Measurements from ENCODE around the gene SAXO1. TPM values are rescaled to one million over a fixed set of nuclear protein-coding genes. Genes with fewer than 3 reads are reported as not detected.
"Not testable (repeated sequence)": the region's sequence is repeated elsewhere in the genome, so short reads cannot be mapped to it uniquely, and the experiment has no call there.

The SAXO1 gene, protein sequence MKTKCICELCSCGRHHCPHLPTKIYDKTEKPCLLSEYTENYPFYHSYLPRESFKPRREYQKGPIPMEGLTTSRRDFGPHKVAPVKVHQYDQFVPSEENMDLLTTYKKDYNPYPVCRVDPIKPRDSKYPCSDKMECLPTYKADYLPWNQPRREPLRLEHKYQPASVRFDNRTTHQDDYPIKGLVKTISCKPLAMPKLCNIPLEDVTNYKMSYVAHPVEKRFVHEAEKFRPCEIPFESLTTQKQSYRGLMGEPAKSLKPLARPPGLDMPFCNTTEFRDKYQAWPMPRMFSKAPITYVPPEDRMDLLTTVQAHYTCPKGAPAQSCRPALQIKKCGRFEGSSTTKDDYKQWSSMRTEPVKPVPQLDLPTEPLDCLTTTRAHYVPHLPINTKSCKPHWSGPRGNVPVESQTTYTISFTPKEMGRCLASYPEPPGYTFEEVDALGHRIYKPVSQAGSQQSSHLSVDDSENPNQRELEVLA
- polyA plus RNA-seq (ENCODE audit: insufficient read depth in 1 of 5, insufficient read length in 5 of 5, low replicate concordance in 1 of 5): under 1 TPM; 0.18 to 0.31 (median 0.22) TPM
- long read RNA-seq, donor 1: 0 reads
- long read RNA-seq, donor 2: 0 reads
- long read RNA-seq, donor 3: 0 reads
- long read RNA-seq, donor 4: 0 reads
- long read RNA-seq, donor 5: 0 reads
- long read RNA-seq, donor 6: 0 reads
- long read RNA-seq, donor 7: 0 reads
- long read RNA-seq, donor 8: 0 reads

DNA sequence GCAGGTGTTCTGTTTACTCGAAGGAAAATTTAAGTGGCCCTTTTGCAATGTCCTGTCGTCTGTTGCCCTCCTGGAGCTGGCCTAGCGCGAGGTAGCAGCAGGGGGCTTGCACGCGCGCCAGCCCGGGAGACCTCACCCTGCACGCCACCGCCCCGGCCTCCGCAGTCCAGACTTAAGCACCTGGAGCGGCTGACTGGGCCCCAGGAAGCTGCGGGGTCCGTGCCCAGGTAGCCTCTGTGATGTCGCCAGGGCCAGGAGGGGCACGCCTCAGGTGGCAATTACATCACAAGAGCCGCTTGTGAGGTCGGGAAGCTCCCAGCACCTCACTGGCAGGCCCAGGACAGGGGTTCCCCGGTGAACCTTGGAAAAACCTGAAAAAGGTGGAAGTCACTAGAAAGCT lies at the start of gene SAXO1:
TSS of gene SAXO1 (minus strand) at position 195 of the 400 bp plus-strand sequence. CDS start 301 bp downstream, outside the sequence.
- DNase-seq: no peak

DNA sequence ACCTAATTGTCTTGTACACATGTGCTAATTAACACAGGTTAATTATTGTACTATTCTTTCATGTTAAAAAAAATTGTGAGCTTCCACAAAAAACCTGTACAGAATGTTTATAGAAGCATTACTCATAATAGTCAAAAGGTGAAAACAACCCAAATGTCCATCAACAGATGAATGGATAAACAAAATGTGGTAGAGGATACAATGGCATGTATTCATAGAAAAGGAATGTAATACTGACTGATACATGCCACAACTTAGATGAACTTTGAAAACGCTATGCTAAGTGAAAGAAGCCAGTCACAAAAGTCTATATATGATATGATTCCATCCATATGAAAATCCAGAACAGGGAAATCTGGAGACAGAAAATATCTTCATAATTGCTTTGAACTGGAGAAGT lies 41.8 kb upstream of the SAXO1 start:
- no peak for DNase-seq

DNA sequence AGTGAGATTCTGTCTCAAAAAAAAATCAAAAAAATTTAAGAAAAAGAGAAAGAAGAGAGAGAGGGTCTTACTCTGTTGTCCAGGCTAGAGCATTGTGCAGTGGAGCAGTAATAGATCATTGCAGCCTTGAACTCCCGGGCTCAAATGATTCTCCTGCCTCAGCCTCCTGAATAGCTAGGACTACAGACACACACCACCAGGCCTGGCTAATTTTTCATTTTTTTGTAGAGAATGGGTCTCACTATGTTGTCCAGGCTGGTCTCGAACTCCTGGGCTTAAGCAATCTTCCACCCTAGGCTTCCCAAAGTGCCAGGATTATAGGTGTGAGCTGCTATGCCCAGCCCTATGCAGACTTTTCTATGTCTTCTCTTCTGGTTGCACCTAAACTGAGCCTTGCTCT lies 41.2 kb upstream of the SAXO1 start:
- DNase-seq: no peak

DNA sequence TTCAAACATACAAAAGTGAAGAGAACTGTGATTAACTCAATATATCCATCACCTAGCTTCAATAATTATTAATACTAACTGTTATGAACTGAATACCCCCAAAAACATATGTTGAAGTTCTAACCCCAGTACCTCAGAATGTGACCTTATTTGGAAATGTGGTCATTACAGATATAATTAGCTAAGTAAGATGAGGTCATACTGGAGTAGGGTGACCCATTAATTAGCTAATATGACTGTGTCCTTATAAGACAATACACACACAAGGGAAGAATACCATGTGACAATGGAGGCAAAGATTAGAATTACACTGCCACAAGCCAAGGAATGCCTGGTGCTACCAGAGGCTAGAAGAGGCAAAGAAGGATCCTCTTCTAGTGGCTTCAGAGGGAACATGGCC lies 24.0 kb upstream of the SAXO1 start:
- DNase-seq: no peak

DNA sequence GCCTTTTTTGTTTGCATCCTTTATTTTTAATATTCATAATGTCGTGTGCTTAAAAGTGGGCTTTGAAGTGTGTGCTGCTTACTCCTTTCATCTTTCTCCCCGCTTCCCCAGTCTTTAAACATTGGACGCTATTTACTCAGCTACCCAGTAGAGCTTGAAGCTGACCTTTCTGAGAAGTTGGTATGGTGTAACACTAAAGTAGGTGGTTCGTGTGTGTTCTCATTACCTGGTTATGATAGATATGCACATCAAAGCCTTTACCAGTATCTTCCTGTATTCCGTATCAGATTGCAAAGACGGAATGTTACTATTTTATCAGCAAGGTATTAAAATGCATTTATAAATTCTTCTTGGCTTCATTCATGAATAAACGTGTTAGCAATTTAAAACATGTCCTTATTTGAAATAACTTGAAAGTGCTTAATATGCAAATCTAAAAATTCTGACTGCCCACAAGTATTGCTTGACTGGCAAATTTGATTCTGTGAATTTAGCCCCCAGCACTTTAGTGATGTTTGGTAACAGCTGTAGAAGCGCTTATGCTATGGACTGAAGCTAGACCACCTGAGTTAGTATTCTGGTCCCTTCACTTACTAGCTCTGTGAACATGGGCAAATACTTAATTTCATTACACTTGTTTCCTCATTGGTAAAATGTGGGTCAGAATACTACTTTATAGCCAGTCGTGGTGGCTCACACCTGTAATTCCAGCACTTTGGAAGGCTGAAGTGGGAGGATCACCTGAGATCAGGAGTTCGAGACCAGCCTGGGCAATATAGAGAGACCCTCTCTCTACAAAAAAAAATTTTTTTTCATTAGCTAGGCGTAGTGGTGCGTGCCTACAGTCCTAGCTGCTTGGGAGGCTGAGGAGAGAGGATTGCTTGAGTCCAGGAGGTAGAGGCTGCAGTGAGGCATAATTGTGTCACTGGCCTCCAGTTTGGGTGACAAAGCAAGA lies 17.9 kb upstream of the SAXO1 start:
- DNase-seq: peak in 1 of 2 donors; percentile 9

DNA sequence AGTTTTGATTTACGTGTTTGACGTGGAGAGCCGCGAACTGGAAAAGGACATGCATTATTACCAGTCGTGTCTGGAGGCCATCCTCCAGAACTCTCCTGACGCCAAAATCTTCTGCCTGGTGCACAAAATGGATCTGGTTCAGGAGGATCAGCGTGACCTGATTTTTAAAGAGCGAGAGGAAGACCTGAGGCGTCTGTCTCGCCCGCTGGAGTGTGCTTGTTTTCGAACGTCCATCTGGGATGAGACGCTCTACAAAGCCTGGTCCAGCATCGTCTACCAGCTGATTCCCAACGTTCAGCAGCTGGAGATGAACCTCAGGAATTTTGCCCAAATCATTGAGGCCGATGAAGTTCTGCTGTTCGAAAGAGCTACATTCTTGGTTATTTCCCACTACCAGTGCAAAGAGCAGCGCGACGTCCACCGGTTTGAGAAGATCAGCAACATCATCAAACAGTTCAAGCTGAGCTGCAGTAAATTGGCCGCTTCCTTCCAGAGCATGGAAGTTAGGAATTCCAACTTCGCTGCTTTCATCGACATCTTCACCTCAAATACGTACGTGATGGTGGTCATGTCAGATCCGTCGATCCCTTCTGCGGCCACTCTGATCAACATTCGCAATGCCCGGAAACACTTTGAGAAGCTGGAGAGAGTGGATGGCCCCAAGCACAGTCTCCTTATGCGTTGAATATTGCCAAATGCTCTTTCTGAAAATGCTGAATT lies 17.1 kb upstream of the SAXO1 start:
- peak; percentile 14 to 28 for DNase-seq

DNA sequence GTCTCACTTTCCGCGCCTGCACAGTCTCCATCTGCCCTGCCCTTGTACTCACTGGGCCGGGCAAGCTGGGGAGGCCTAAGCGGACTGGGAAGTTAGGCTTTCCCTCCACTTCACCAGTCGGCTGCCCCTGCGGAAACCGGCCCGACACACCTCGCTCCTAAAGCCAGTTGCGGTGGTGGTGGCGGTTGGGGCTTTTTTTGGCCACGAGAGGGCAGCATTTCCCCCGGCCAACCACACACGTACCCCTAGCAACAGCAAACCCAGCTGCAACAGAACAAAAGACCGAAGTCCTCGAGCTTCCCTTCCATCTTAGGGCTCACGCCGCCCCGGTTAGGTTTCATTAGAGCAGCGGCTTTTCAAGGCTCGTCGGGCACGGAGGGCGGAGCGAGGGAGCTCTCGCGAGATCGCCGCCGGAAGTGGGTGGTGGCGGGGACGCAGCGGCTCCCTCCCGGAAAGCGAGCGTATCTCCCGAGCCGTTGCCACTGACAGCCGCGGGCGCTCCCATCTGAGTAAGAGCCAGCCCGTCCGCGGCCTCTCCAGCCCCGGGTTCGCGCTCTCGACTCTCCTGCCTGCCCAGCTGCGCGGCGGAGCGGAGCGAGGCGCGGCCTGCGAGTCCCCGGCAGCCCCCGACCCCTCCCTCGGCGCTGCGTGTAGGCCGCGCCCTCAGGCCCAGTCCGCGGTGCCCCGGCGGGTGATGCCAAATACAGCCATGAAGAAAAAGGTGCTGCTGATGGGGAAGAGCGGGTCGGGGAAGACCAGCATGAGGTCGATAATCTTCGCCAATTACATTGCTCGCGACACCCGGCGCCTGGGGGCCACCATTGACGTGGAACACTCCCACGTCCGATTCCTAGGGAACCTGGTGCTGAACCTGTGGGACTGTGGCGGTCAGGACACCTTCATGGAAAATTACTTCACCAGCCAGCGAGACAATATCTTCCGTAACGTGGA lies 16.2 kb upstream of the SAXO1 start, which contains the start of gene RRAGA:
TSS of gene RRAGA (plus strand) at position 462 of the 951 bp plus-strand sequence. CDS start at position 695, 233 bp downstream.
- peak; percentile 93 to 95 for DNase-seq

DNA sequence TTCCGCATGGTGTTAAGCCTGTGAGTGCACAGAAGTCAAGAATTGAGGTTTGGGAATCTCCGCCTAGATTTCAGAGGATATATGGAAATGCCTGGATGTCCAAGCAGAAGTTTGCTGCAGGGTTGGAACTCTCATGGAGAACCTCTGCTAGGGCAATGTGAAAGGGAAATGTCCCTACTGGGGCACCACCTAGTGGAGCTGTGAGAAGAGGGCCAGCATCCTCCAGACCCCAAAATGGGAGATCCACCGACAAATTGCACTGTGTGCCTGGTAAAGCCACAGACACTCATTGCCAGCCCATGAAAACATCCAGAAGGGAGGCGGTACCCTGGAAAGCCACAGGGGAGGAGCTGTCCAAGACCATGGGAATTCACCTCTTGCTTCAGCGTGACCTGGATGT lies 3.6 kb upstream of the SAXO1 start:
- DNase-seq: no peak

DNA sequence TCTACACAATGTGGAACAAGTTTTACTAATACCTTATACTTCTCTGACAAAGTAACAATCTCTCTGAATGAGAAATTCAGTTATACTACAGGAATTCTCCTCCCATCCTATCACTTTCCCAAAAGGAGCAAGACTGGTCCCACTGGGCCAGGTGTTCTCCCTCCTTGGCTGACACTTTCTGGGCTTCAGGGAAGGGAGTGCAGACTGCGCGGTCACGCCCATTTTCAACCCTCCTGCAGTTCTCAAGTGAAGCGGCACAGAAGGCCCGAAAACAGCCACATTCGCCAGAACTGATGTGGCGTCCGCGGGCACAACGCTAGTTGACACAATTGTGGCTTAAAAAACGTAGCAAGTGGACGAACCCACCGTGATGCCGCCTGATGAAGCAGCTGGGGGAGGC lies 603 bp downstream of the SAXO1 start:
- DNase-seq: no peak

DNA sequence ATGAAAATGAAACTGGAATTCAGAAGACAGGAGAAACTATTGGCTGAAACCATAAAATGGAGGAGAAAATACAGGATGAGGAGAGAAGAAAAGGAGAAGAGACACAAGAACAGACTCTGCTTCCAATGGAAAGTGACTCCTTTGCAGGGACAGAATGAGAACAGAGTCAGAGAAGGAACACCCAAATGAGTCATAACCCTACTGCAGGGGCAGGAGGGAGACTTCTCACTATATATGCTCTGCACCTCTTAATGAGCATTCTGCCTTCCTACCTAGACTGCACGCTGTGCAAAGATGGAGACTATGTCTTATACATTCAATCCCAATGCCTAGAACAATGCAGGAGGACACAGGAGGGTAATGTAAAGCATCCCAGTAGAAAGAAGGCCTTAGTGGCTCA lies 2.1 kb downstream of the SAXO1 start:
- DNase-seq: no peak

DNA sequence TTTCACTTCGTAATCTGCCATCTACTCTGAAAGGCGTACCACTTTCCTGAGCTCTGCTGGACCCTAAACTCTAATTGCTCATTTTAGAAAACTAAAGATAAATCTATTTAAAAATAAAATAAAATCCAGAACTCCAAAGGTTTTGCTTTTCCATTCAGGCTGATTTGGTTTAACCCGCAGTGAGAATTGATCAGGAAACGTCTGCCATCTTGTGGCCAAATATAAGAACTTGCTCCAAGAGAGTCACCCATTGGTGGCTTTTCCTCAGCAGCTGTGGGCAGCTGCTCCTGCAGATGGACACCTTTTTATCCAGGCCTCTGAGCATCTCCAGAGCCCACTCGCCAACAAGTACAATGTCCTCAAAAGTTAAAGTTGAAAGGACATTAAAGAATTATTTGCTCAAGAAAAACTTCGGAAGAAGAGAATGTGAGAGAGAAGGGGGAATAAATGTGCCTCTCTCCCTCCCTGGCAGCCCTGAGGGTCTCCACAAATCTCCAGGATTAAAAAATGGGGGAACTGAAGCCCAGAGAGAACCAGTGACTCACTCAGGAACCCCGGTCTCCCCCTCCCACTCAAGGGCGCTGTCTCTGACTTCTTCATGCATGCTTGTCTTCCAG lies 4.1 kb downstream of the SAXO1 start:
- peak; percentile 66 to 73 for DNase-seq

DNA sequence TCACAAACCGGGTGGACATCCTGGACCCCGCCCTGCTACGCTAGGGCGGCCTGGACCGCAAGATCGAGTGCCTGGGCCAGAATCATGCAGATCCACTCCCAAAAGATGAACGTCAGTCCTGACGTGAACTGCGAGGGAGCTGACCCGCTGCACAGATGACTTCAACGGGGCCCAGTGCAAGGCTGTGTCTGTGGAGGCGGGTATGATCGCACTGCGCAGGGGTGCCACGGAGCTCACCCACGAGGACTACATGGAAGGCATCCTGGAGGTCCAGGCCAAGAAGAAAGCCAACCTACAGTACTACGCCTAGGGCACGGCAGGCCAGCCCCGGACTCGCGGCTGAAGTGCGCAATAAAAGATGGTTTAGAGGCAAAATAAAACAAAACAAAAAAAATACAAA lies 5.2 kb downstream of the SAXO1 start:
- no peak for DNase-seq

DNA sequence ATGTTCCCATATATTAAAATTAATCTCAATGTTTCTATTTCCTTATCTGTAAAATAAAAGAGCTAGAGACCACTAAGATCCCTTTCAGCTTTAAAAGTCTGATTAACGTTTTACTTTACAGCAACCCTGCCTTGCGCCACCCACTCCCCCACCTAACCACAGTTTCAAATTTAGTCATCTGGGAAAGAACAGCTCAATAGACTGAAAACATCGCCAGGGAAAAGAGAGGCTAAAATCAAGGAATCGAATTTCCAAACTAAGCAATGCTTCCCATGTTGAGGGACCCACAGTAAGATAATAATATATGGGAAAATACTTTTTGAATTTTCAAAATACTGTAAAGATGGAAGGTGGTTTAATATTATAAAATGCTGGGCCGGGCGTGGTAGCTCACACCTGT lies 6.6 kb downstream of the SAXO1 start:
- DNase-seq: no peak

DNA sequence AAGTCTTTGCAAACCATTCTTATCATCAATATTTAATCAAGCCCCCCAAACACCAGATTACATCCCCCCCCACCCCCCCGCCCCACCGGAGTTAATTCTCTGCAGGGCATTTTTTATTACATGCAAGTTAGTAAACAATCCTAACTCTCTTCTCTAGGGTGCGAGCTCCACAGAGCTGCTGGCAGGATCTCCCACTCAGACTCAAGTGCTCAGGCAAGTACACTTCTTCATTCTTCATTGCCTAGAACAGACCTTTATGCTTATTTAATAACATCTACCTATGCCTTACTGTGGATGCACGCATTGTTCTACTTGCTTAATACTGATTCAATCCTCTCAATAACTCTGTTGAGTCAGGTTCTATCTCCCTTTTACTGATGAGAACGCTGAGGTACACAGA lies 9.9 kb downstream of the SAXO1 start:
- no peak for DNase-seq

DNA sequence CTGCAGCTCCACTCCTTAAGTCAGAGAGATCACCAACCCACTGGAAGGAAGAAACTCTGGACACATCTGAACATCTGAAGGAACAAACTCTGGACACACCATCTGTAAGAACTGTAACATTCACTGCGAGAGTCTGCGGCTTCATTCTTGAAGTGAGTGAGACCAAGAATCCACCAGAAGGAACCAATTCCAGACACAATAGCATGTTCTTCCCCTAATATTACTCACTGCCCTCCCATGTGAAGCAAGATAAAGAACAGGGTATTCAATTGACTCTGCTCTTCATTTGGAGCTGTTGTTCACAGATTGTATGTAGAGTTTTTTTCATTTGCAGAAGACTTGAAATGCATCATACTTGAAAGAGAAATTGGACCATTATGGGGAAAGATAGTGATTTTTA lies 10.8 kb downstream of the SAXO1 start:
- no peak for DNase-seq

DNA sequence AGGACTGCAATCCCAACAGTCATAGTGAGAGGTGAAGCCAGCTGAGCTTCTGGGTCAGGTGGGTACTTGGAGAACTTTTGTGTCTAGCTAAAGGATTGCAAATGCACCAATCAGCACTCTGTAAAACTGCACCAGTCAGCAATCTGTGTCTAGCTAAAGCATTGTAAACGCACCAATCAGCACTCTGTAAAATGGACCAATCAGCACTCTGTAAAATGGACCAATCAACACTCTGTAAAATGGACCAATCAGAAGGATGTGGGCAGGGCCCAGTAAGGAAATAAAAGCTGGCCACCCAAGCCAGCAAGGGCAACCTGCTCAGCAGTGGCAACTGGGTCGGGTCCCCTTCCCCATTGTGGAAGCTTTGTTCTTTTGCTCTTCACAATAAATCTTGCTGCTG lies 11.4 kb downstream of the SAXO1 start:
- not testable (repeated sequence) for DNase-seq

DNA sequence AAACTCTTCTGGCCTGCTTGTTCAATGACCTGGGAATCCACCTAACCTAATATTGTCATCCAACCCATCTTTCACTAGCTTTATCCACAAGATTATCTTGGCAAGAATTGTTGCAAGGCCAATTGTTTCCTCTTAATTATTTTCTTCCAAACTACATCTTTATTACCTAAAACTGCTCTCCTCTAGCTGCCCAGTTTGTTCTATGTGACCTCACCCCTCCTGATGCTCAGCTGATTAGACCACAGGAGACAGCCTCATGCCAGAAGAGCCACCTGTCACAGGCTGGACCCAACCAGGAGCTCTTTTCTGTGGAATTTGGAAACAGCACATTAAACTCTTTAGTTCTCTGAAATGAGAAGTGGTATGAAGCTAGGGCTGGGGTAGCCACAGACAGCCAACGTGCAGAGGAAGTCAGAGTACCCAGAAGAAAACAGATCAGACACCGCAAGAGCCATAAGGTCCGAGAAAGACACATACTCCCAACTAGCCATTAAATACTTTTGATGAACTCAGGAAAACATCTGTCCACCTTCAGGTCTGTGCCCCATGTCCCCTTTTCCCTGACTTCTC lies 12.0 kb downstream of the SAXO1 start:
- DNase-seq: no peak

DNA sequence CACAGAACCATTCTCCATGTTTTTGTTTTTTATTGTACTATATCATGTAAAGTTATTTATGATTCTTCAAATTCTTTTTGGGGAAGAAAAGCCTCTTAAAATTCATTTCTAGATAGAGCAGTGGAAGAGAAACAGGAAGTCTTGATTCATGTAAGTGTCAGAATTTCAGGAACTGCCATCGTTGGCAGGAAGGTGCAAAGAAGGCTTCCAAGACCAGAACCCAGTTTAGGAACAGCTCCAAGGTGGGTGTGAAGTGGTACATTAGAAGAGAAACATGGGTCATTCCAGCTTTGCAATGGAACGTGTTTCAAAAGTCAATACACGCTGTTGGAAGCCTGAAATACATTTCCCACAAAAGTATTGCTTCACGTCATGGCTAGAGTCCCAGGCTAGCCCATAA lies 14.8 kb downstream of the SAXO1 start:
- no peak for DNase-seq

DNA sequence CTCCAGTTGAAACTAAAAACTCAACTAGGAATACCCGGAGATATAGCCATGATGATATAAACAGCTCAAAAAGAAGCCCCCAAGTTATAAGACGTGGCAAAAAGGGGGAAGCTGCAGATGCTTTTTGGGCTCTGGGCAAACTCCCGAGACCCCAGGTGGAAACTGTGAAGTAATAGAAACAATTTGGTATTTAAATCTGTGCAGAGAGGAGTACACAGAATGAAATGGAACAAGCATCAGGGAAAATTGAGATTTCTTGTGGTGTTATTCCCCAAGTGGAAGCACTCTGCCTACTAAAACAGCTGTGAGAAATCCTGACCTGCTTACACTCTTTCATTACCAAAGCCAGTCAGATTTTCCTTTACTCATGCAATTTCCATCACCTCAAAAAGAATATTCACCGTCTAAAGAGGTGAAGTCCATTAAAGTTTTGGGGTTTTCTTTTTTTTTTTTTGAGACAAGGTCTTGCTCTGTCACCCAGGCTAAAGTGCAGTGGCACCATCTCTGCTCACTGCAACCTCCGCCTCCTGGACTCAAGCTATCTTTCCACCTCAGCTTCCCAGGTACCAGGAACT lies 23.5 kb downstream of the SAXO1 start:
- no peak for DNase-seq

Measured in right lung (tissue), 10 donors.